Stimulated activated CD4-positive, alpha-beta T cell treated with anti-CD3 and anti-CD28 coated beads, Interleukin-12 subunit alpha, Interleukin-12 subunit beta, amount 100 ng/mL, for 48 hours (primary cell): ENCODE data around the gene SPRY4.
"Not testable (repeated sequence)": the region's sequence is repeated elsewhere in the genome, so short reads cannot be mapped to it uniquely, and the experiment has no call there.

ENCODE experiments used
- DNase-seq, 3 donors: peaks; one replicate each; pipeline ENCODE4 v3.0.0-alpha.2; 2020; ENCODE audit warnings: low read depth in 2 of 3, low spot score in 1 of 3

The SPRY4 gene

DNA sequence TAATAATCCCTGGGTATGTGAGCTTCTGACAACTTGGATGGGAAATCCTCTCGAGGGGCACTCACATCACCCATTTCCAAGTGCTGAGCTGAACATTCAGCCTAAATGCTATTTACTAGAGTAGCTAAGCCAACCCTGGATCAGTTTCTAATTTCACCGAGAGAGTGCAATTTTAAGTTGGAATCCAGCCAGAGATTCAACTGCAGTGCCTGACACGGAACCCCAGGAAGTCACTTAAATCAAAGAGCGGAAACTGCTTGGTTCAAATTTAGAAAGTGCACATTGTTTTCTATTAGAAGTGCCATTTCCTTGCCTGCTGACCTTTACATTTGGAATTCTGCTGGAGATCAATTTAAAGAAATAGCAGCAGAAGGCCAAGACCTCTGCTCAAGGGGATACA lies 8.8 kb downstream of the SPRY4 start:
- DNase-seq, result no peak

DNA sequence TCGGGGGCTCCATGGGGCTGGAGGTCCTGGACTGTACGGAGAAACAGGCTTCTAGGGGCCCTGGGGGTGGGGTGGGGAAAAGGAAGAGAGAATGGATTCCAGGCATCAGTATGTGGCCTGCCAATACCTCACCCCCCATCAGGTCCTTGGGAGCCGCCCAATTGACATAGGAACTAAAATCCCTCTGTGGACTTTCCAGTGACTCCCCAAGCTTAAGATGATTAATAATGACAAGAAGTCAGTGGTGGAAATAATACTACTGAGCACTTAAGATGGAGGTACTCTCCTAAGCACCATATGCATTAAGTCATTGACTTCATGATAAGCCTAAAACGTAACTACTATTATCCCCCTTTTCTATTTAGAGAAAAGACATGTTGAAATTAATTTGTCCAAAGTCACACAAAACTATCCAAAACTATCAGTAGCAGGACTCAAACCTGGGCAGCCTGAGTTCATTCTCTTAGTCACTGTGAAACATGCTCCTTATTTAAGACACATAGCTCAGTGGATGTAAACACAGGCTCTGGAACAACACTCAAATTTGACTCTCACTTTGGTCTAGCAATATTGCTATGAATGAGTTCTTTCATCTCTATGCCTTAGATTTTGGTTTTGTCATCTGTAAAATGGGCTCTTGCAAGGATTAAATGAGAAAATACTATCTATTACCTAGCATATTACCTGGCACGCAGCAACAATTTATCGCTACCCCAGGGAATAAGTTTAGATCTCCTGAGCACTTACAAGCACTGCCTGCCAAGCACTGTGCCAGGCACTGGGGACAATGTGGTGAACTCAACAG lies 9.5 kb downstream of the SPRY4 start:
- DNase-seq, result no peak

DNA sequence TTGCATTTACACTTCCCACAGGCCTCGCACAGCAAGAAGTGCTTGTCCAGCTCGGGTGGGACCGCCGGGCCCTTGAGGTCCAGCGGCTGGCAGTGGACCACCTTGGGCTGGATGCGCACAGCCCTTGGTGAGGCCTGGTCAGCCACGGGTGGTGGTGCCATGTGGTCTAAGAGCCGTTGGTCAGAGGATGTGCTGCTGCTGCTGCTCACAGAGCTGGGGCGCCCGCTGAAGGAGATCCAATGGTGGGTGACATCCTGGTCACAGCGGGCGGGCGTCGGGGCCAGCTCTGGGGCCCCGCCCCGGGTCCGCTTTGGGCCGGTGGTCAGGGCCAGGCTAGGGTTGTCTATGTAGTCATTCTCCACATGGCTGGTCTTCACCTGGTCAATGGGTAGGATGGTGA lies 10.2 kb downstream of the SPRY4 start:
- no peak for DNase-seq

DNA sequence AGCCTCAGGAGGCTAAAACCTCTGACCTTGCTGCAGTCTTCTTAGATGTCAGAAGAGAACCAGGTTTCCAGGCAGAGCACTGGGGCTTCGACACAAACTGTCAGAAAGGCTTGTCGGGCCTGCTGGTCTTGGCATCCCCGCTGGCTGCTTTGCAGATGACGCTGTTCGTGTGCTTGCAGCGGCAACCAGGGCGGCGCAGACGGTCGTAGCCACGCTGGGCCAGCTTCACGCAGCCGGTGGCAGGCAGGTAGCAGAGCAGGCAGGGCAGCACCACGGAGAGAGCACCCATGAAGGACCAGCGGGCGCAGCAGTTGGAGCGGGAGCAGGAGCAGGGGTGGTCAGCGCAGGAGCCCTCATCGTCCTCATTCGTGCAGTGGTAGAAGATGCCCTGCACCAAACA lies 10.7 kb downstream of the SPRY4 start:
- DNase-seq, result no peak

DNA sequence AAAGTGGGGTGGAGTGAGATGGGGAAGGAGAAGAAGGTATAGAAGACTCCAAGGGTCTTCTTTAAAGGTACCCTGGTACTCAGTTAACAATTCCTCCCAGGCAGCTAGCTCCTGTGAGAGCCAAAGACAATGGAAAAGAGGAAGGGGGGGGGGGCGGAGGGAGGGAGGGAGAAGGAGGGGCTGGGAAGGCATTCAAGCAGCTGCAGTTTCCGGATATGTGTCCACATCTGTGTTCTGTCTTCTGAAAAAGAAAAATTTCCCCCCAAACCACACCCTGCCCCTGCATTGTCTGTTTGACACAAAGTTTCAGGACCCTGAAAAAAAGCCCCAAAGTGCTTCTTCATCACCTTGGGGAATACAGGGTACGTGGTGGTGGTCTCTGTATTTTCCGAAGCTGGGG lies 11.1 kb downstream of the SPRY4 start:
- DNase-seq, result no peak

DNA sequence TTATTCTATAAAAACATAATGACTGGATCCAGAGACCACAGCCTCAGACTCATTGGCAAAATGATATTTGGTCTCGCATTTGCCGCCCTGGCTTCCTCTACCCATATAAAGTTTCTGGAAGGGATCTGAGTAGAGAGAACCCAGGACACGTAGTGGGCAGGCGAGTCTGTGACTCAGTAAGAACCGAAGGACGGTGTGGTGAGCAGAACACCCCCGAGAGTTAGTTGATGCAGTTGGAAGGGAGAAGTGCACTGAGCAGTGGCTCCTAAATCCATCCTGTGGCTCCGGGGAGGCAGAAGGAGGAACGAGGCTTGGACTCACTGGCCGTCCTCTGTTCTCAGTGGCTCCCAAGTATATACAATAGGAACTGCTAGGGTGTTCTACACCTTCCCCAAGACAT lies 11.5 kb downstream of the SPRY4 start:
- DNase-seq, result no peak

DNA sequence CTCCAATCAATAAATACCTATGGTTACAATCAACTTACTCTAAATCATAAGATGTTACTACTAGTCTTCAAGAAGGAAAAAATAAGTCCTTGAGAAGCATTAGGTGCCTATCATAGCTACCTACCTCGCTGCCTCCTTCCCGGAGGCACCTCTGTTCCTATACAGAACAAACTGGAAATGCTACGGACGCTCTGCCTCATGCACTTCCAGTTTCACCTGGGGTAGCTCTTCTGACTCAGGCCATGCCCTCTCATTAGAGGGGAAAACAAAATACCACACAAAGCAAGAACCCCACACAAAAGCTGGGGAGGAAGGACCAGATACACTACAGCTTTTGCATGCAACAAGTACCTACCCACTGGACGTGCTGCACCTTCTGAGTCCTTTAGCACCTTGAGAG lies 12.4 kb downstream of the SPRY4 start:
- no peak for DNase-seq

DNA sequence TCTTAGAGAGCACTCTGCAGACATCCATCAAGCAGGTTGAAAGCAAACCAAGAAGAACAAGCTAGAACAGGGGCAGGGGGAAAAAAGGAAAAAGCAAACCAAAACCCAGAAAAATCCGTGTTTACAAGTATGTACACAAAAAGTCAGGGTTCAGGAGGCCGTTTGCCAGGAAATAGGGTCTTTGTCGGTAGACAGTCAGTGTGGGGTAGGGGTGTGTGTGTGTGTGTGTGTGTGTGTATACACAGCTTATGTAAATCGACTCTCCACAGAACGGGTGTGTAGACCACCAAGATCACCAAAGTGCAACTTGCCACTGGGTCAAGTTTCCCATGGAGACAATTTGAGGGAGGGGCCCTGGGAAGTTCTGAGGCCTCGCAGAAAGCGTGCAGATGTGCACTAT lies 13.1 kb downstream of the SPRY4 start:
- DNase-seq, result no peak

DNA sequence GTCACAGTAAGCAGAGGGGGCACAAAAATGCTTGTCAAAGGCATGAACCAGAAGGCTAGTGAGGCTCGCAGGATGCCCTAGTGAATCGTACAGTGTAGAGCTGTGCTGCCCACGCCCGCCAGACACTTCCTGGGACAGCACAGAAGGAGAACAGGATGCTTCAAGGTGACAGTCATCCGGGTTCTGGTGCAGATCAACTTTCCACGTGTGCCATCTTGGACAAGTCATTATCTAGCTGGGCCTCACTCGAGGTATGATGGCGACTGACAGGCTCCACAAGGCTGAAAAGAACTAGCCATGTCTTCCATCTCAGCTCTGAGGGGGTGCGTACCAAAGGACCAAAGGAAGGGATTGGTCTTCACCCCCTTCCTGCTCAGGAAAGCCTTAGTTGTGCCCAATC lies 14.0 kb downstream of the SPRY4 start:
- no peak for DNase-seq

DNA sequence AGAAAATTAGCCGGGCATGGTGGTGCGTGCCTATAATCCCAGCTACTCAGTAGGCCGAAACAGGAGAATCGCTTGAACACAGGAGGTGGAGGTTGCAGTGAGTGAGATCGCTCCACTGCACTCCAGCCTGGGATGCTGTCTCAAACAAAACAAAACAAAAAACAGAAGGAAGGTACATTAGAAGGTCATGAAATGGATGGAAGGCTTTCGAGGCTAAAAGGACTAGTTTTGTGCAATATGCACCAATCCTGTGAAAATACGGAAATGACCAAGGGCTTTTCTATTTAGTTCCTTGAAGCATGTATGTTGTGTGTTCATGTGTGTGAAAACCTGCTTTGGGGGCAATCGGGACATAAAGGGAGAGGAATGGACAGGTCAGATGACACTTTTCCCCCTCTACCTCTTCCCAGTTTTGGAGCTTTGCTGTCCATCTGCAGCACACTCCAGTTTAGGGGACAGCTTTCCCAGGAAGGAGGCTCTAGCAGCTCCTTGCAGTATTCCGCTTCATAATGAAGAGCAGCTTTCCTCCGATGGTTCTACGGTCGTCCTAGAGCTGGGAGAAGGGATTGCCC lies 15.0 kb downstream of the SPRY4 start:
- DNase-seq, result no peak

DNA sequence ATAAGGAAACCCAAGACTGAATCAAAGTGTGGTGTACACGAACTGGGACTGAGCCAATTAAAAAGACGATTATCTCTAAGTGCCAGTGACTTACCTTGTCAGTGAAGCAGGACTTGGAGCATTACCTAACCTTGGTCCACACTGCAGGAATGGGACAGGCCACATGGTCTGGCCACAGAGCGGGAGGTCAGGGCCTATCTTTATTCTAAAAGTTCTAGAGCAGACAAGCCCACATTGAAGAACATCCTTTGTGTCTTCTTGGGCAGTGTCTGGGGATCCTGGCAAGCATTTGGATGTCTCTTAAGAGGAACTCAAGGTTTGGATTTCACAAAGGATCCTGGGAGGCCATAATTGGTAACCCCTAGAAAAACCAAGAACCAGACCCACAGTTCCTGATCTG lies 16.5 kb downstream of the SPRY4 start:
- DNase-seq, result no peak

DNA sequence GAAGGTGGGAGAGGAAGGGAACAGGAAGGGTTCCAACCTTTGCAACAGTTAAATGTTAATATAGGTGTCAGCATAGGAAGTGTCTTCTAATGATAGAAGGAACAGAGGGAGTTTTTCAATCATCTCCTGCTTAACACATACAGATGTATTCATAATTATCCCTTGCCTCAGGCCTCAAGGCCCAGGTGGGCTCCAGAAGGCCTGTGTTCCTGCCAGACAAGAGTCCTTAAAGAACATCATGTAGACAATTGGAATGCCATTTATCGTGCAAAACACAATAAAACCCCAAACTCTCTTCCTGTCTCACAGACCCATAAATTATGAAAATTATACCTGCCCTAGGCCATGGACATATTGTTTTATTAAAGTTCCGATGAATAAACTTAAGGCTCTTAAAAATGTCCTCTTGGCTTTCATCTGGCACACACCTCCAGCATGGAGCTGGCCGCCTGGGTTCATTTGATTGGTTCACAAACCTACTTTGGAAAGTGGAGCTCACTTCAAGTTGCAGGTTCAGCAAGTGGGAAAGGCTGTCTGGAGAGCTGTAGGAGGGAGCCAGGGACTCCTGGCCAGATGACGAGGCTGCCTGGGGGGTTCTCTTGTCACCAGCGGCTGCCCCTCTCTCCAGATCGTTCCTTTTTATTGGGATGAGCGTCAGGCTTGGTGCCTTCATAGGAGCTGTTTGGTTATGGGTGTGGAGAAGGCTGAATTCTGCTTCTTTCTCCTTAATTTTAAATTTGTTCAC lies 17.5 kb downstream of the SPRY4 start:
- DNase-seq, result no peak

DNA sequence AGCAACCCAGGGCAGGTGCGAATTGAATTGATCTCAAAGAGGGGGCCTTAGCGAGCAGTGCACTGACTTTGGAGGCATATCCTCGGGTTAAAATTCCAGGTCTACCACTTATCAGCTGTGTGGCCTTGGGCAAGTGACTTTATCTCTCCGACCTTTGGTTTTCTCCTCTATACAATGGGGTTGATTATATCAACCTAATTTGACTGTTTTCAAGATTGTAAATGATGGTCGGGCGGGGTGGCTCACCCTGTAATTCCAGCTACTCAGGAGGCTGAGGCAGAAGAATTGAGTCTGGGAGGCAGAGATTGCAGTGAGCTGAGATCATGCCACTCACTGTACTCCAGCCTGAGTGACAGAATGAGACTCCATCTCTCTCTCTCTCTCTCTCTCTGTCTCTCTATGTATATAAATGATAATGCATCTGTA lies 18.7 kb downstream of the SPRY4 start:
- DNase-seq, result no peak

DNA sequence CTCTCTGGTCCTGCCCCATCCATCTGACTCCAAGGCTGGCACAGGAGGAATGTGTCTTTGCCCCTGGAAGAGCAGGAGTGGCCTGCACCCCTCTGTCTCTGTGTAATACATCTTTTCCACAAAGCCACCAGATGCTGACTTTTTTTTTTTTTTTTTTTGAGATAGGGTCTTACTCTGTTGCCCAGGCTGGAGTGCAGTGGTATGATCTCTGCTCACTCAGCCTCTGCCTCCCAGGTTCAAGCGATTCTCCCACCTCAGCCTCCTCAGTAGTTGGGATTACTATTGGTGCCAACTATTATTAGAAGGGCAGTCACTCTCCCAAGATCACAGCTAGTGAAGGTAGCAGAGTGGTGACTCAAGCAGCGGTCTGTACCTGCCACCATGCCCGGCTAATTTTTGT lies 19.6 kb downstream of the SPRY4 start:
- no peak for DNase-seq

DNA sequence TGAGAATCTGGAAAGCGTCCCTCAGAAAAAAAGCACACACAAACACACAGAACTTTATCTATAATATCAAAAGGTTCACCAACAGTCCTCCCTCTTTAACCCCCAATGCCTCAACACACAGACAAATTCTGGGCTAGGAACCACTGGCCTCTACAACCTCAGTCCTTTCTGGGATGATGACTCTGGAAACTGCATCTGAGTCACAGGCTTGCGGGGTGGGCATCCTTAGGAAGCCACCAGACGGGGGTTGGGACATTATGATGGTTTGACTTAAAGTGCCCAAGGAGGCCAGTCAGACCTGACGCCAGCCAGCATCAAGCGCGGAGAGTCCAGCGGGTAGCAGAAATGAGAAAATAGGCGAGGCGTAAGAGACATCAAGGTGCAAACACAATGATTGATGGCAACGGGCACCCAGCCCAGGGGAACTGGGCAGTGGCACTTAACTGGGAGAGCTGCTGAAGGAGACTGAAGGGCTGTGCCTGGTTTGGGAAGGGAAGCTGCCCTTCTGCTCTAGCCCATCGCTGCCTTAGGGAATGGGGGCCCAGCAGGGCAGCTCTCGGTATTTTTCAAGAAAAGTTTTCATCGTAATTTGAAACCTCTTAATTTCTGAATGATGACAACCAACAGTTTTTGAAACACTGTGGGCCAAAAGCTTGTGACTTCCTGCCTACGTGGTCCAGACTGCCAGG lies 20.7 kb downstream of the SPRY4 start:
- no peak for DNase-seq

DNA sequence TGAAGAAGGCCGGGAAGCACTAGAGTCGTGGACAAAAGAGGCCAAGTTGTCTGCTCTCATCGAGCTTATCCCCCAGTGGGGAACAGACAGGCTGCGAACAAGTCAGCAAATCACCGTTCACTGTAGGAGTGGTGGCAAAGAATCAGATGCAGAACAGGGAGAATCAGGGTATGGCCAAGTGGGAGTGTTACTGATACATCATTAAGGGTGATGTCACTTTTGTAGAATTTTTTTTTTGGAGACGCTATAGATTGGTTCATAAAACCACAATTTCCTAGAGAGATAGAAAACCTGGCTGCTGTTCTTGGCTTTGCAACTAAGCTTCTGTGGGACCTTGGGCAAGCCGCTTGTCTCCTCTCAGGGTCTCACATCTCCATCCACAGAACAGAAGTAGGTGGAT lies 21.3 kb downstream of the SPRY4 start:
- no peak for DNase-seq

DNA sequence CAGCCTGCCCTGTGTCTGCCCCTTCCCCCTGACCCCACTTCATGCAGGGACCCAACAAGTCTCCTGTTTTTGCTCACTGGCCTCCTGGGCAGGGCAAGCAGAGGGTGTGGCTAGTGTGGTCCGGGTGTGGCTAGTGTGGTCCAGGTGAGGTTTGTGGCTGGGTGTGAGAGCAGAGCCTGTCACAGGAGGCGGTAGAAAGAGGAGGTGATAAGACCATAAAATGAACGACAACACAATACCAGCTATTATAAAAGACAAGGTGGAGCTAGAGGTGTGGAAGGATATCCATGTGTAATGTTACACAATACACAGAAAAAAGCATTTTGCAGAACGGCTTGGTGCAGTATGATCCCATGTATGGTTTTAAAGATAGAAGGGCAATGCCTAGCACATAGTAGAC lies 23.3 kb downstream of the SPRY4 start:
- no peak for DNase-seq

DNA sequence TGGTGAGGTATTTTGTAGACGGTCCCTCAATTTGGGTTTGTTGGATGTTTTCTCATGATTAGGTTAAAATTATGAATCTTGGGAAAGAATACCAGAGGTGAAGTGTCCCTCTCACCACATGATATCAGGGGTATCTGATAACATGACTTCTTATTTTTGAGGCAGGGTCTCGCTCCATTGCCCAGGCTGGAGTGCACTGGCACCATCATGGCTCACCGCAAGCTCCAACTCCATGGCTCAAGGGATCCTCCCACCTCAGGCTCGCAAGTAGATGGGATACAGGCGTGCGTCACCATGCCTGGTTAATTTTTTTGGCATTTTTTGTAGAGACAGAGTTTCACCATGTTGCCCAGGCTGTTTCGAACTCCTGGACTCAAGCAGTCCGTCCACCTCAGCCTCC lies 24.1 kb downstream of the SPRY4 start:
- DNase-seq, result no peak

DNA sequence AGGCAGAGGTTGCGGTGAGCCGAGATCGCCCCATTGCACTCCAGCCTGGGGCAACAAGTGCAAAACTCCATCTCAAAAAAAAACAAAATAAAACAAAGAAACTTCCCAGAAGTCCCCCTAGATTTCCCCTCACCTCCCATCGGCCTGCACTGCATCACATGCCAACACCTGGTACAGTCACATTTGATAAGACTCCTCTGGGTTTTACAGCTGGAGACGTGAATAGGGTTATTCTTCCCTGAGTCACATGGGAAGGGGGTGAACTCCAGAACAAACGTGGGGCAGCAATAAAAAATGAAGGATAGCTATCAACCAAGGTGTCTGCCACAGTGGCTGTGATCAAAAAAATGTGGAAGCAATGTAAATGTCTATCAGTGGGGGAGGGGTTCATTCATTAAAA lies 26.0 kb downstream of the SPRY4 start:
- no peak for DNase-seq

DNA sequence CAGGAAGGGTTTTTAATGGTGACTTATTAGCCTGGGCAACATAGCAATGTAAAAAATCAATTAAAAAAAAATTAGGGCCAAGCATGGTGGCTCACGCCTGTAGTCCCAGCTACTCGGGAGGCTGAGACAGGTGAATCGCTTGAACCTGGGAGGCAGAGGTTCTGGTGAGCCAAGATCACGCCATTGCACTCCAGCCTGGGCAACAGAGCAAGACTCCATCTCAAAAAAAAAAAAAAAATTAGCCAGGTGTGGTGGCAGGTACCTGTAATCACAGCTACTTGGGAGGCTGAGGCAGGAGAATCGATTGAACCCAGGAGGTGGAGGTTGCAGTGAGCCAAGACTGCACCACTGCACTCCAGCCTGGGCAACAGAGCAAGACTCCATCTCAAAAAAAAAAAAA lies 27.0 kb downstream of the SPRY4 start:
- not testable (repeated sequence) for DNase-seq

DNA sequence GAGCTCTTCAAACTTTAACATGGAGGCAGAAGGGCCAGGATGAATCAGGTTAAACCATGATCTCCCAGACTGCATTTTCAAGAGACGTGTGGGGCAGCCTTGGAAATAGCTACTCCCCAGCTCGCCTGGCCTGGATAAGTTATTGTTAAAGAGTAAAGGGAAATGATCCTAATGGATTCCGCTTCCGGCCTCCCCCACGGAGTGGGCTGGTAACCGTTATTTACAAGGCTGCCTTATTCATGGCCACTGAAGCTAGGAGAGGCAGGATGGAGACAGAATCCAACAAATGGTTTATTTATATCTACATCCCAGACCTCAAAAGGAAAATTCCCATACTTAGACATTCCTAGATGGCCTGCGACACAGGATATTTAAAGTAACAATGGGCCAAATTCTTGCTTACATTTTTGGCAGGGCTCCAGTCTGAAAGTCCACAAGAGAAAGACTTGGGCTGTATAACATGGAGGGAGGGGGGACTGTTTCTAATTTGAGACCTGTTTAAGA lies 27.9 kb downstream of the SPRY4 start:
- no peak for DNase-seq
